ENCODE data around the gene OPA3.

GRCh38 chr19:45590300-45591003, 5.8 kb upstream of the OPA3 start:
- no peak for TF ChIP-seq TAF1 (IDR thresholded peaks at IDR 0.05; ENCODE audit: low read depth)
- TF ChIP-seq CTCF (IDR thresholded peaks at IDR 0.05; ENCODE audit: poor library complexity, severe bottlenecking) = no peak

All from neural cell (in vitro differentiated cells).